Thyroid gland (tissue), 4 donors: ENCODE results near the gene RCOR1.

ENCODE experiments used
- POLR2A ChIP-seq, 2 donors: fragments of 450-650 bp; IDR thresholded peaks; one replicate each; pipeline ENCODE4 v1.6.1; 2017; ENCODE audit warnings: antibody characterized with exemption in 2 of 2, mild to moderate bottlenecking in 2 of 2, moderate library complexity in 1 of 2
- TF ChIP-seq, protein P1 (sequence below), 6 experiments: fragments of 200-600 bp in 3 of 6; fragments of 450-650 bp in 3 of 6; sonication (generic) in 3 of 6; IDR thresholded peaks; one replicate each; pipeline ENCODE4 v1.5.1; 2016 to 2019; ENCODE audit warnings: antibody characterized with exemption in 6 of 6, mild to moderate bottlenecking in 2 of 6, inconsistent platforms in 1 of 6, moderate library complexity in 1 of 6

DNA sequence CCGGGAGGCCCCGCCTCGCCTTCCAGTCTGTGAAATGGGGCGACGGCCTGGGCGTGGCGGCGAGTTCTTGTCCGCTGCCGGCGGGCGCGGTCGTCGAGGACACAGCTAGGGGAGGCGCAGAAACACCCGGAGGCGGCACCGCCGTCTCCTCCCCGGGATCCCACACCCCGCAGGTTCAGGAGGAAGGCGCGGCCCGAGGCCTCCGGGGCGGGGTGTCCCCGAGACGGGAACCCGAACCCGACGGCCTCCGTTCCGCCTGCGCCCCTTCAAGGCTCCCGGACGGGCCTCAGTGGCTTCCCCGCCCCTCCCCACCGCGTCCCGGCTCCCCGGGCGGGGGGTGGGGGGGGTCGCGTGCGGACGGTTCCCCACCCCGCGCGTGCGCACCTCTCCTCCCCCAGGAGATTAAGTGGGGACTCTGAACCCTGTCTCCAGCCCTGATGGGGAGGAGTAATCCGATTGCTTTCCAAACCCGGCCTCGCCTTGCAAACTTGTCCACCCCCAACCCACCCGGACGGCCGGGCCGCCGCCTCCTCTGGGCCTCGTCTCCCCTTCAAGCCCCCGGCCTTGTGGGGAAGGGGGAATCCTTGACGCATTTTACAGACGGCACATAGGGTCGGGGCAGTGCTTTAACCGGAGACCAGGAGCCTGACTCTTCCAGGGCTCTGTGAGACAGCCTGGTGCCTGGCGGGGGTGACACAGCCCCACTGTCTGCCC is 47.5 kb upstream of the RCOR1 start:
- TF ChIP-seq, protein P1, sequence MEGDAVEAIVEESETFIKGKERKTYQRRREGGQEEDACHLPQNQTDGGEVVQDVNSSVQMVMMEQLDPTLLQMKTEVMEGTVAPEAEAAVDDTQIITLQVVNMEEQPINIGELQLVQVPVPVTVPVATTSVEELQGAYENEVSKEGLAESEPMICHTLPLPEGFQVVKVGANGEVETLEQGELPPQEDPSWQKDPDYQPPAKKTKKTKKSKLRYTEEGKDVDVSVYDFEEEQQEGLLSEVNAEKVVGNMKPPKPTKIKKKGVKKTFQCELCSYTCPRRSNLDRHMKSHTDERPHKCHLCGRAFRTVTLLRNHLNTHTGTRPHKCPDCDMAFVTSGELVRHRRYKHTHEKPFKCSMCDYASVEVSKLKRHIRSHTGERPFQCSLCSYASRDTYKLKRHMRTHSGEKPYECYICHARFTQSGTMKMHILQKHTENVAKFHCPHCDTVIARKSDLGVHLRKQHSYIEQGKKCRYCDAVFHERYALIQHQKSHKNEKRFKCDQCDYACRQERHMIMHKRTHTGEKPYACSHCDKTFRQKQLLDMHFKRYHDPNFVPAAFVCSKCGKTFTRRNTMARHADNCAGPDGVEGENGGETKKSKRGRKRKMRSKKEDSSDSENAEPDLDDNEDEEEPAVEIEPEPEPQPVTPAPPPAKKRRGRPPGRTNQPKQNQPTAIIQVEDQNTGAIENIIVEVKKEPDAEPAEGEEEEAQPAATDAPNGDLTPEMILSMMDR (IDR thresholded peaks at IDR 0.05), result no peak
- TF ChIP-seq POLR2A (IDR thresholded peaks at IDR 0.05), result no peak
